DND-41 (cell line): ENCODE results near the gene KAT6B.

ENCODE experiments used
- CTCF ChIP-seq: IDR thresholded peaks from 2 replicates; pipeline ENCODE4 v1.5.1; 2012; ENCODE audit warnings: borderline replicate concordance, low read length, moderate library complexity, mild to moderate bottlenecking; ENCODE audit not compliant: poor library complexity, severe bottlenecking; ENCODE audit errors: extremely low read depth
- EZH2 ChIP-seq: IDR thresholded peaks from 3 replicates; pipeline ENCODE4 v1.6.1; 2012; ENCODE audit warnings: borderline replicate concordance, low read depth, mild to moderate bottlenecking, moderate library complexity, low read length, inconsistent platforms; ENCODE audit not compliant: severe bottlenecking

- TF ChIP-seq CTCF (no peak), EZH2 (no peak)
Measured at GRCh38 chr10:74824900-74825370, 1.5 kb upstream of the KAT6B start.
